ENCODE measurements around the gene CD74.
"Not testable (repeated sequence)": the region's sequence is repeated elsewhere in the genome, so short reads cannot be mapped to it uniquely, and the experiment has no call there.

The CD74 gene

GRCh38 chr5:150441813-150442698 lies 29.3 kb upstream of the CD74 start:
- DNase-seq (ENCODE audit: low read depth in 2 of 2, low spot score in 1 of 2) = no peak

- DNase-seq (ENCODE audit: low read depth in 2 of 2, low spot score in 1 of 2) = no peak
Observed at GRCh38 chr5:150440948-150441812, 28.5 kb upstream of the CD74 start.

- DNase-seq (ENCODE audit: low read depth in 2 of 2, low spot score in 1 of 2) = no peak
Observed at GRCh38 chr5:150438873-150439546, 26.3 kb upstream of the CD74 start.

- peak; percentile 80 to 85 for DNase-seq (ENCODE audit: low read depth in 2 of 2, low spot score in 1 of 2)
Observed at GRCh38 chr5:150436141-150436680, 23.5 kb upstream of the CD74 start.

- no peak for DNase-seq (ENCODE audit: low read depth in 2 of 2, low spot score in 1 of 2)
Observed at GRCh38 chr5:150434464-150434863, 21.8 kb upstream of the CD74 start.

GRCh38 chr5:150431574-150431973 lies 18.9 kb upstream of the CD74 start:
- no peak for DNase-seq (ENCODE audit: low read depth in 2 of 2, low spot score in 1 of 2)

- no peak for DNase-seq (ENCODE audit: low read depth in 2 of 2, low spot score in 1 of 2)
Observed at GRCh38 chr5:150431048-150431447, 18.3 kb upstream of the CD74 start.

GRCh38 chr5:150429410-150429873 lies 16.7 kb upstream of the CD74 start:
- no peak for DNase-seq (ENCODE audit: low read depth in 2 of 2, low spot score in 1 of 2)

GRCh38 chr5:150428978-150429377 lies 16.3 kb upstream of the CD74 start:
- no peak for DNase-seq (ENCODE audit: low read depth in 2 of 2, low spot score in 1 of 2)

GRCh38 chr5:150428106-150428876 lies 15.6 kb upstream of the CD74 start:
- DNase-seq (ENCODE audit: low read depth in 2 of 2, low spot score in 1 of 2) = no peak

GRCh38 chr5:150426165-150426564 lies 13.5 kb upstream of the CD74 start:
- DNase-seq (ENCODE audit: low read depth in 2 of 2, low spot score in 1 of 2) = not testable (repeated sequence)

GRCh38 chr5:150422758-150423157 lies 10.0 kb upstream of the CD74 start:
- no peak for DNase-seq (ENCODE audit: low read depth in 2 of 2, low spot score in 1 of 2)

GRCh38 chr5:150422075-150422474 lies 9.4 kb upstream of the CD74 start:
- DNase-seq (ENCODE audit: low read depth in 2 of 2, low spot score in 1 of 2) = no peak

GRCh38 chr5:150419630-150420270 lies 7.0 kb upstream of the CD74 start:
- DNase-seq (ENCODE audit: low read depth in 2 of 2, low spot score in 1 of 2) = no peak

- not testable (repeated sequence) for DNase-seq (ENCODE audit: low read depth in 2 of 2, low spot score in 1 of 2)
Observed at GRCh38 chr5:150413902-150414790, 1.4 kb upstream of the CD74 start.

- no peak for DNase-seq (ENCODE audit: low read depth in 2 of 2, low spot score in 1 of 2)
Observed at GRCh38 chr5:150413176-150413901, 629 bp upstream of the CD74 start.

GRCh38 chr5:150411245-150411979 lies 1.3 kb downstream of the CD74 start:
- DNase-seq (ENCODE audit: low read depth in 2 of 2, low spot score in 1 of 2) = peak; percentile 30 to 42
